ENCODE measurements around the gene PAQR7. TPM values are rescaled to one million over a fixed set of nuclear protein-coding genes. Genes with fewer than 3 reads are reported as not detected.
A peak's percentile ranks its signal among the peaks of the same experiment; 100 is the strongest.

Gene PAQR7
- total RNA-seq, 2 donors from 2014 or later = 2.5 to 3.4 TPM

- no peak for DNase-seq
- no peak overlapping the region for H3K27ac ChIP-seq
- H3K9me3 ChIP-seq = no peaks in the 10 kb centered on the region
- H3K4me3 ChIP-seq = no peak overlapping the region
- no peak overlapping the region for H3K9ac ChIP-seq (ENCODE audit: low read depth in 2 of 2, low read length in 2 of 2)
- peaks cover 9% of the 10 kb centered on the region for H3K4me1 ChIP-seq
- H3K36me3 ChIP-seq = no peaks in the 10 kb centered on the region
- TF ChIP-seq CTCF (IDR thresholded peaks at IDR 0.05) = no peak
- H3K27me3 ChIP-seq = no peaks in the 10 kb centered on the region
- intact Hi-C loops (cut with DNase I) = no loop called here
Measured at GRCh38 chr1:25876693-25877077, 1.2 kb upstream of the PAQR7 start.

DNA sequence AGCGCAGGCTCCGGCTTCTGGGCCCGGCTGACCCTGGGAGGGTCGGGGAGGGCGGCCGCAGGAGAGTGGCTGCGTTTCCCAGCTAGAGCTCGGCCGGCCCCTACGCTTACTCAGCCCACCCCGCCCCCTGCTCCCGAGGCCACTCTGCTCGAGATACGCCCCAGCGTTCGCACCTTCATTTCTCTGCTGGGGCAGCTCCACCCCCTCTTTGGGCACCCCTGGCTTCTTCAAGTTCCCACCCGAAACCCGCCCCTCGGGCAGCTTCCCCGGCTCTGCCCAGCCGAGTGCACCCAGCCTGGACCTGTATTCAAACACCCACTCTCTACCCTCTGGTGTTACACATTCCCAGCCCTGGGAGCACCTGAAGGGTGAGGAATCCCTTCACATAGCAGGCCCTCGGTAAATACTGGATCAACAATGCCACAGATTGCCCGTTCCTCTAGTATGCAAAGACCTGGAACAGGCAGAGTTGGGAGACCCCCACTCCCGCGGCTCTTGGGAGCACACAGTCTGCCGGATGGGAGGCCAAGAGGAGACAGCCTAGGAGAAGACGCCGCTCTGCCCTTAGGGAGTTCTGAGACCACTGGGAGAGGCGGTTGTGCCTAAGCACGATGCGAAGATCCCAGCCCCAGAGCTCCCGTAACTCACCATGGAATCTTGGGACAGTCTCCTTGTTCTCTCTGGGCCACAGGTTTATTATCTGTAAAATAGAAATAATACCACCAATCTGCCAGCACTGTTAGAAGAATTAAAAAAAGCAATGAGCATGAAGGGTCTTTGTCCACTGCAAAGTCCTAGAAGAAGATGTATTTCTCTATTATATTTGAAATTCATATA, 566 bp upstream of the PAQR7 start:
- Histone ChIP-seq H3K27me3 (no peaks in the 10 kb centered on the region), H3K4me1 (peaks cover 9% of the 10 kb centered on the region), H3K9ac (ENCODE audit: low read depth in 2 of 2, low read length in 2 of 2) (peak overlapping the region; percentile 53 to 68), H3K27ac (peak overlapping the region; percentile 35), H3K4me3 (peak overlapping the region; percentile 58), H3K9me3 (no peaks in the 10 kb centered on the region), H3K36me3 (no peaks in the 10 kb centered on the region)
- no peak for DNase-seq
- no peak for TF ChIP-seq CTCF (IDR thresholded peaks at IDR 0.05)
- intact Hi-C loops (cut with DNase I) = no loop called here

DNA sequence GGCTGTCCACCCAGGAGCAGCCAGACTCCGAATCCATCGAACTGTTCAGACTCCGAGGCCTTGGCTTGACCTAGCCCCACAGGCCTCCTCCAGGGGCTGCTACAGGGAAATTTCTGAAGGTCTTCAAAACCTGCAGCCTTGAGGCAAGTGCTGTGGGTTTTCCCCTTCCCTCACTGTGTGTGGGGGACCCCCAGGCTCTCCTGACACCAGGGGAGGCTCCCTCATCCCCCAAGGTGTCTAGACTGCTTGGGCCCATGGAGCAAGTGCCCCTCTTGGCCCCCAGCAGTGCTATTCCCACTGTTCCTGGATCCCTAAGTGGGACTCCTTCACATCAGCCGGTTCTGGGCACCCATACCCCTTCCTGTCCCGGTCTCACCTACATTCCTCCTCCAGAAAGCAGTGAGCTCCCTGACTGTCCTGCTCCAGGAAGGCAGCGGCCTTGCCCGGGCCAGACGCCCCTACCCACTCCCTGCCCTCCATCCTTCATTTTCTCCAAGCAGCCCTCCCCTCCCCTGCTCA, 814 bp downstream of the PAQR7 start:
- no peak for DNase-seq
- H3K27me3 ChIP-seq = no peaks in the 10 kb centered on the region
- peaks cover 9% of the 10 kb centered on the region for H3K4me1 ChIP-seq
- peak overlapping the region; percentile 68 to 72 for H3K9ac ChIP-seq (ENCODE audit: low read depth in 2 of 2, low read length in 2 of 2)
- intact Hi-C loops (cut with DNase I) = no loop called here
- H3K36me3 ChIP-seq = no peaks in the 10 kb centered on the region
- no peaks in the 10 kb centered on the region for H3K9me3 ChIP-seq
- H3K27ac ChIP-seq = no peak overlapping the region
- no peak for TF ChIP-seq CTCF (IDR thresholded peaks at IDR 0.05)
- peak overlapping the region; percentile 58 for H3K4me3 ChIP-seq

DNA sequence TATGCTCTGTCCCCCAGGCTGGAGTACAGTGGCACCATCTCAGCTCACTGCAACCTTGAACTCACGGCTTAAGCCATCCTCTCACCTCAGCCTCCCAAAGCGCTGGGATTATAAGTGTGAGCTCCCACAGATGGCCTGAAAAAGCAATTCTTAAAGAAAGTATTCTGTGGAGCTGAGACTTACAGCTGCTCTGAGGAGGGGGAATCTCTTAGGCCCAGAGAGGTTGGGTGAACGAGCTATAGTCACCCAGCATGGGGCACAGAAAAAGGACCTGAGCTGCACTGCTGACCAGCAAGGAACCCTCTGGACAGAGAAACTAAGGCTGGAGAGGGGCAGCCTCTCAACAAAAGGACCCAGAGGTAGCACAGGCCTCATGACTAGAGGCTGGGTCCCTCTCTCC, 1.3 kb downstream of the PAQR7 start:
- Histone ChIP-seq H3K9ac (ENCODE audit: low read depth in 2 of 2, low read length in 2 of 2) (peak overlapping the region in 1 of 2 donors; percentile 72), H3K4me3 (peak overlapping the region; percentile 58), H3K36me3 (no peaks in the 10 kb centered on the region)

DNA sequence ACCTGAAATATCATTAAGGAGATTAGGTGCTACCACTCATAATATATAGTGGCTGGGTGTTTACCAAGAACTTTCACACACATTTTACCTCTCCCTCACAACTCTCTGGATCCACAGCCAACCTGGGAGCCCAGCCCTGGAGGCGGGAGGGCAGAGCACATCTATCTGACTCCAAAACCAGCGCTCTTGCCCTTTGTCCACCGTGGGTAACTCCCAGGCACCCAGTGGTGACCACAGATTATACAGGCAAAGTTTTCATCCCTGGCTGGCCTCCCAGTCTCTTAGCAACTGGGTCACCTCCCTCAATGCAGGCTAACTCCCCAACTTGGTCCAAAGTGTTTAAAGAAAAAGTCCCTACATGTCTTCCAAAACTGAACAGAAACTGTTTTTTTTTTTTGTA, 2.4 kb downstream of the PAQR7 start:
- Histone ChIP-seq H3K9me3 (no peaks in the 10 kb centered on the region), H3K9ac (ENCODE audit: low read depth in 2 of 2, low read length in 2 of 2) (no peak overlapping the region), H3K27ac (no peak overlapping the region), H3K4me3 (no peak overlapping the region), H3K27me3 (no peaks in the 10 kb centered on the region), H3K36me3 (no peaks in the 10 kb centered on the region), H3K4me1 (peaks cover 9% of the 10 kb centered on the region)
- intact Hi-C loops (cut with DNase I) = no loop called here
- no peak for TF ChIP-seq CTCF (IDR thresholded peaks at IDR 0.05)
- no peak for DNase-seq

More for the DNA sequence above, 1.3 kb downstream of the PAQR7 start:
- Histone ChIP-seq H3K27me3 (no peaks in the 10 kb centered on the region), H3K4me1 (peaks cover 9% of the 10 kb centered on the region), H3K9me3 (no peaks in the 10 kb centered on the region), H3K27ac (no peak overlapping the region)
- TF ChIP-seq CTCF (IDR thresholded peaks at IDR 0.05) = no peak
- intact Hi-C loops (cut with DNase I) = no loop called here
- DNase-seq = no peak

Measured in colonic mucosa (tissue), 4 donors.